OCI-LY1 (cell line): ENCODE measurements around the gene DCHS1.

Experiments
- H2AFZ ChIP-seq: fragments of 200-600 bp; sonication (generic), shearing (Covaris generic); 2 replicates; pipeline ENCODE4 v1.6.0; 2014; ENCODE audit warnings: antibody characterized with exemption, mild to moderate bottlenecking, low read length
- H3F3A ChIP-seq: fragments of 200-600 bp; sonication (generic), shearing (Covaris generic); 2 replicates; pipeline ENCODE4 v1.6.0; 2014; ENCODE audit warnings: mild to moderate bottlenecking, antibody characterized with exemption, low read length, moderate library complexity; ENCODE audit not compliant: insufficient read depth
- H3K27ac ChIP-seq: fragments of 200-600 bp; sonication (generic); 2 replicates; pipeline ENCODE4 v1.5.1; 2014; ENCODE audit warnings: low read length, mixed run types, mild to moderate bottlenecking, low read depth; ENCODE audit not compliant: poor library complexity, severe bottlenecking
- H3K27me3 ChIP-seq: fragments of 200-600 bp; sonication (generic); 2 replicates; pipeline ENCODE4 v1.6.0; 2014; ENCODE audit warnings: antibody characterized with exemption, mild to moderate bottlenecking, low read length, moderate library complexity; ENCODE audit not compliant: insufficient read depth
- H3K36me3 ChIP-seq: fragments of 200-600 bp; sonication (generic); 2 replicates; pipeline ENCODE4 v1.6.1; 2014; ENCODE audit warnings: mild to moderate bottlenecking, antibody characterized with exemption, low read length, moderate library complexity, mixed read lengths; ENCODE audit not compliant: insufficient read depth
- H3K4me1 ChIP-seq: fragments of 200-600 bp; sonication (generic); 2 replicates; pipeline ENCODE4 v1.5.1; 2014; ENCODE audit warnings: mild to moderate bottlenecking, low read length, moderate library complexity; ENCODE audit not compliant: insufficient read depth, severe bottlenecking
- H3K4me2 ChIP-seq: fragments of 200-600 bp; sonication (generic), shearing (Covaris generic); 2 replicates; pipeline ENCODE4 v1.6.1; 2014; ENCODE audit warnings: low read length
- H3K4me3 ChIP-seq: fragments of 200-600 bp; sonication (generic); 2 replicates; pipeline ENCODE4 v1.5.1; 2014; ENCODE audit warnings: low read length, low read depth, mild to moderate bottlenecking, mixed read lengths; ENCODE audit not compliant: poor library complexity, severe bottlenecking
- H3K79me2 ChIP-seq: fragments of 200-600 bp; shearing (Covaris generic); 2 replicates; pipeline ENCODE4 v1.6.1; 2016; ENCODE audit warnings: mixed run types, low read length, mixed read lengths; ENCODE audit not compliant: insufficient read depth
- H3K9ac ChIP-seq: fragments of 200-600 bp; sonication (generic), shearing (Covaris generic); 2 replicates; pipeline ENCODE4 v1.6.1; 2014; ENCODE audit warnings: mild to moderate bottlenecking, low read length, mixed read lengths
- H3K9me2 ChIP-seq: fragments of 200-600 bp; sonication (generic), shearing (Covaris generic); 2 replicates; pipeline ENCODE4 v1.6.1; 2014; ENCODE audit warnings: low read depth, mild to moderate bottlenecking, low read length, mixed read lengths
- H3K9me3 ChIP-seq: fragments of 200-600 bp; shearing (Covaris generic); 2 replicates; pipeline ENCODE4 v1.6.1; 2014; ENCODE audit warnings: low read length, mixed read lengths
- H4K20me1 ChIP-seq: fragments of 200-600 bp; sonication (generic), shearing (Covaris generic); 2 replicates; pipeline ENCODE4 v1.6.0; 2016; ENCODE audit warnings: mild to moderate bottlenecking, low read length; ENCODE audit not compliant: insufficient read depth
- EZH2 ChIP-seq: fragments of 200-600 bp; sonication (generic), shearing (Covaris generic); IDR thresholded peaks from 2 replicates; pipeline ENCODE4 v1.8.0; 2017; ENCODE audit warnings: borderline replicate concordance, mixed run types, mild to moderate bottlenecking, antibody characterized with exemption, low read length, moderate library complexity, mixed read lengths
- TF ChIP-seq, protein P1 (sequence below): fragments of 200-600 bp; sonication (generic), shearing (Covaris generic); IDR thresholded peaks from 2 replicates; pipeline ENCODE4 v1.5.1; 2017; ENCODE audit warnings: mild to moderate bottlenecking, antibody characterized with exemption, low read length, moderate library complexity, mixed read lengths

Gene DCHS1

DNA sequence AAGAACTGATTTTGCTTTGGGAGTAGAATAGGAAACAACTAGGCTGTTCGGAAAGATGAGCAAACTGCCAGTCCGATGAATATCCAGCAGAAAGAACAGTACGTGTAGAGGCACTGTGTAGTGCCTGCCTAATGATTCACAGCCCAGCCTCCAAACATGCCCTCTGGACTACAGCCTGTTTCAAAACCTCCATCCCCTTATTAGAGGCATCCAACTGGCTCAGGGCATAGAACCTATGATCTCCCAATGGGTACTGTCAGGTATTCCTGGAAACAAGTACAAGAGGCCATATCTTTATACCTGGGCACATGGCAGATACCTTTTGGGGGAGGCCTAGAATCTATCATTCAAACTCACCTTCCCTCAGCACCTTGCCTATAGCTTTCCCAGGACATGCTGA lies 57.1 kb downstream of the DCHS1 start:
- peaks cover 79% of the 10 kb centered on the region for H3K36me3 ChIP-seq

DNA sequence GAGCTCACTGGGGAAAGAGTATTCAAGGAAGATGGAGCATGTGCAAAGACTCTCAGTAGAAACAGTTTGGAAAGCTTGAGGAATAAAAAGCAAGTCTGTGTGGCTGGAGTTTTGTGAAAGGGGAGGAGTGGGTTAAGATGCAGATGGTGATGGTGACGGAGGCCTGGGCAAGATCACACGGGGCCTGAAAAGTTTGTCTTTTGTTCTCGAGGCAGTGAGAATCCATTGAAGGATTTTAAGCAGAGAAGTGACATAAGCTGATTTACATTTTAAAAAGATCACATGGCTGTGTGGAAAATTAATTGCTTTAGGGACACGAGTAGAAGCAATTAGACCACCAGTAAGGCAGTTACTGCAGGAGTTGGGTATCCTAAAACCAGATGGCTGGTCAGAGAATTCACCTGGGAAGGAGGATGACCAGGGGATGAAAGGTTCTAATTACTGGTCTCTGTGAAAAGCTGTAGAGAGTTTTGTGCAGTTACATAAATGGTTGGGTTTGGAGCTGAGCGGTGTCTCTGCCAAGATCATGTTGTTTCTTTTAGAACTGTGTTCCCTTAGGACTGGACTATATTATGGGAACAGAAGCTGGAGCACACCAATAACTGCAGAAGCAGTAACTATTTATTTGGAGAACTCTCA lies 59.3 kb downstream of the DCHS1 start:
- TF ChIP-seq EZH2 = no peak
- TF ChIP-seq, protein P1, sequence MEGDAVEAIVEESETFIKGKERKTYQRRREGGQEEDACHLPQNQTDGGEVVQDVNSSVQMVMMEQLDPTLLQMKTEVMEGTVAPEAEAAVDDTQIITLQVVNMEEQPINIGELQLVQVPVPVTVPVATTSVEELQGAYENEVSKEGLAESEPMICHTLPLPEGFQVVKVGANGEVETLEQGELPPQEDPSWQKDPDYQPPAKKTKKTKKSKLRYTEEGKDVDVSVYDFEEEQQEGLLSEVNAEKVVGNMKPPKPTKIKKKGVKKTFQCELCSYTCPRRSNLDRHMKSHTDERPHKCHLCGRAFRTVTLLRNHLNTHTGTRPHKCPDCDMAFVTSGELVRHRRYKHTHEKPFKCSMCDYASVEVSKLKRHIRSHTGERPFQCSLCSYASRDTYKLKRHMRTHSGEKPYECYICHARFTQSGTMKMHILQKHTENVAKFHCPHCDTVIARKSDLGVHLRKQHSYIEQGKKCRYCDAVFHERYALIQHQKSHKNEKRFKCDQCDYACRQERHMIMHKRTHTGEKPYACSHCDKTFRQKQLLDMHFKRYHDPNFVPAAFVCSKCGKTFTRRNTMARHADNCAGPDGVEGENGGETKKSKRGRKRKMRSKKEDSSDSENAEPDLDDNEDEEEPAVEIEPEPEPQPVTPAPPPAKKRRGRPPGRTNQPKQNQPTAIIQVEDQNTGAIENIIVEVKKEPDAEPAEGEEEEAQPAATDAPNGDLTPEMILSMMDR = no peak
- no peaks in the 10 kb centered on the region for H3K9me3 ChIP-seq

More for the DNA sequence above, 57.1 kb downstream of the DCHS1 start:
- H3K9me3 ChIP-seq = no peaks in the 10 kb centered on the region
- no peak overlapping the region for H3K9ac ChIP-seq
- no peak overlapping the region for H3K27ac ChIP-seq
- no peak overlapping the region for H2AFZ ChIP-seq
- no peak overlapping the region for H3K4me2 ChIP-seq
- peaks cover 19% of the 10 kb centered on the region for H3K79me2 ChIP-seq
- no peaks in the 10 kb centered on the region for H3K9me2 ChIP-seq
- H3F3A ChIP-seq = no peaks in the 10 kb centered on the region
- H4K20me1 ChIP-seq = no peaks in the 10 kb centered on the region
- TF ChIP-seq, protein P1 = no peak
- TF ChIP-seq EZH2 = no peak
- no peaks in the 10 kb centered on the region for H3K27me3 ChIP-seq
- H3K4me1 ChIP-seq = peaks cover 13% of the 10 kb centered on the region
- no peak overlapping the region for H3K4me3 ChIP-seq

DNA sequence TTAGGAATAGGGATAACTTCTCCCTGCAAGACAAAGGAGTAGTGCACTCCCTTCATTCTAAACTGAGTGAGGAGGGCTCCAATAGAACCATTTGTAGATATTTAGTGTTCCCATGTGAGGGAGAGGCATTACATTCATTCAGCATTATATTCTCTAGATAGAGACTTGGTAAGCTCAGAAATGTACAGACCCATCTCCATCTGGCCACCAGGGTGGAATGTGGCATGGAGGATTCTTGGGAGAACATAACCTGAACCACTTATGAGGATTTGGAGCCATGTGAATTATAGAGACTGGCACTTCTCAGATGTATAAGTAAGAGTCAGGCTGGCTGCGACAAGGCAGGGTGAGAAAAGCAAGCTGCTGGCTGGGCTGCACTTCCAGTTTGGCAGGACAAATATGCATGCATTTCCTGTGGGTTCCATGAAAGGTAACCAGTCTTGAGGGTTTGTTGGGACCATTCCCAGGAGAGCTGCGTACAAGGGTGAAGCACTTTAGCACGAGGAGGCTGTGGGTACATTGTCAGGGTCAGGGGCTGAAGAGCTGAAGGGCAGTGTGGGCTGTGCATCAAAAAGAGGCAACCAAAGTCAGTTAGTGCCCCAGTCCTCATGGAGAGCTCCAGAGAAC lies 61.4 kb downstream of the DCHS1 start:
- H3K4me1 ChIP-seq = no peaks in the 10 kb centered on the region
- H3K36me3 ChIP-seq = peaks cover 83% of the 10 kb centered on the region
- H3K9ac ChIP-seq = no peak overlapping the region
- no peak overlapping the region for H3K4me2 ChIP-seq
- H3K27me3 ChIP-seq = no peaks in the 10 kb centered on the region
- no peaks in the 10 kb centered on the region for H4K20me1 ChIP-seq
- no peak overlapping the region for H2AFZ ChIP-seq
- H3K9me3 ChIP-seq = no peaks in the 10 kb centered on the region
- no peak for TF ChIP-seq EZH2
- TF ChIP-seq, protein P1 = no peak
- H3F3A ChIP-seq = no peaks in the 10 kb centered on the region
- no peak overlapping the region for H3K27ac ChIP-seq
- no peaks in the 10 kb centered on the region for H3K79me2 ChIP-seq
- no peaks in the 10 kb centered on the region for H3K9me2 ChIP-seq
- H3K4me3 ChIP-seq = no peak overlapping the region

More for the DNA sequence above, 59.3 kb downstream of the DCHS1 start:
- Histone ChIP-seq H3K27ac (no peak overlapping the region), H3F3A (no peaks in the 10 kb centered on the region), H3K36me3 (peaks cover 96% of the 10 kb centered on the region), H4K20me1 (no peaks in the 10 kb centered on the region), H3K9me2 (no peaks in the 10 kb centered on the region), H3K4me1 (no peaks in the 10 kb centered on the region), H3K79me2 (no peaks in the 10 kb centered on the region), H3K4me3 (no peak overlapping the region), H3K27me3 (no peaks in the 10 kb centered on the region), H3K9ac (no peak overlapping the region), H2AFZ (no peak overlapping the region), H3K4me2 (no peak overlapping the region)
